ENCODE data around the gene EVI5. TPM values are rescaled to one million over a fixed set of nuclear protein-coding genes. Genes with fewer than 3 reads are reported as not detected.
A peak's percentile ranks its signal among the peaks of the same experiment; 100 is the strongest.

EVI5 gene
- total RNA-seq, 1 donor from 2014 or later: 80.4 TPM

- no peaks in the 10 kb centered on the region for H3K27me3 Mint-ChIP-seq (ENCODE audit: low read depth, unreplicated experiment)
- Histone ChIP-seq H3K27ac (ENCODE audit: low read depth, low read length) (no peak overlapping the region), H3K79me2 (ENCODE audit: insufficient read depth, low read length) (no peaks in the 10 kb centered on the region), H3K4me2 (ENCODE audit: low read length) (no peak overlapping the region), H3K9me3 (ENCODE audit: insufficient read depth, low read depth, low read length) (no peaks in the 10 kb centered on the region), H3K4me3 (ENCODE audit: insufficient read depth, low read depth, low read length) (no peak overlapping the region), H3K27me3 (ENCODE audit: insufficient read depth, low read length) (no peaks in the 10 kb centered on the region), H3K4me1 (ENCODE audit: insufficient read depth, low read length) (peaks cover 3% of the 10 kb centered on the region), H3K36me3 (ENCODE audit: insufficient read depth, low read length) (no peaks in the 10 kb centered on the region), H3K9ac (ENCODE audit: low read length) (no peak overlapping the region), H2AFZ (ENCODE audit: low read depth, low read length) (no peak overlapping the region), H4K20me1 (ENCODE audit: insufficient read depth, low read length) (no peaks in the 10 kb centered on the region)
- H3K9me3 Mint-ChIP-seq (ENCODE audit: unreplicated experiment): no peaks in the 10 kb centered on the region
- H3K4me1 Mint-ChIP-seq (ENCODE audit: low read depth, unreplicated experiment): no peaks in the 10 kb centered on the region
- FAIRE-seq: no peak
- no peak for TF ChIP-seq EZH2 (IDR thresholded peaks at IDR 0.05; ENCODE audit: insufficient read depth, low read length)
- no peak for TF ChIP-seq CTCF (IDR thresholded peaks at IDR 0.05; ENCODE audit: insufficient read depth, low read depth, low read length)
- H3K27ac Mint-ChIP-seq (ENCODE audit: unreplicated experiment): no peak overlapping the region
- peak overlapping the region; percentile 15 for H3K4me3 Mint-ChIP-seq (ENCODE audit: unreplicated experiment)
- no peak for DNase-seq (ENCODE audit: low read depth)
- no peaks in the 10 kb centered on the region for H3K36me3 Mint-ChIP-seq (ENCODE audit: low read depth, unreplicated experiment)
Measured at GRCh38 chr1:92791487-92792066, 6.7 kb upstream of the EVI5 start.

- no peak overlapping the region for H3K27ac Mint-ChIP-seq (ENCODE audit: unreplicated experiment)
Measured at GRCh38 chr1:92790867-92791266, 6.0 kb upstream of the EVI5 start.

More at GRCh38 chr1:92790867-92791266, 6.0 kb upstream of the EVI5 start:
- Histone ChIP-seq H3K36me3 (ENCODE audit: insufficient read depth, low read length) (no peaks in the 10 kb centered on the region), H3K79me2 (ENCODE audit: insufficient read depth, low read length) (no peaks in the 10 kb centered on the region), H3K27ac (ENCODE audit: low read depth, low read length) (no peak overlapping the region), H3K9ac (ENCODE audit: low read length) (no peak overlapping the region), H3K4me2 (ENCODE audit: low read length) (no peak overlapping the region), H3K27me3 (ENCODE audit: insufficient read depth, low read length) (no peaks in the 10 kb centered on the region), H2AFZ (ENCODE audit: low read depth, low read length) (no peak overlapping the region), H4K20me1 (ENCODE audit: insufficient read depth, low read length) (no peaks in the 10 kb centered on the region), H3K9me3 (ENCODE audit: insufficient read depth, low read depth, low read length) (no peaks in the 10 kb centered on the region), H3K4me3 (ENCODE audit: insufficient read depth, low read depth, low read length) (no peak overlapping the region), H3K4me1 (ENCODE audit: insufficient read depth, low read length) (peaks cover 3% of the 10 kb centered on the region)
- H3K4me1 Mint-ChIP-seq (ENCODE audit: low read depth, unreplicated experiment): no peaks in the 10 kb centered on the region
- no peak overlapping the region for H3K4me3 Mint-ChIP-seq (ENCODE audit: unreplicated experiment)
- DNase-seq (ENCODE audit: low read depth) (no peak), FAIRE-seq (no peak)
- no peaks in the 10 kb centered on the region for H3K36me3 Mint-ChIP-seq (ENCODE audit: low read depth, unreplicated experiment)
- TF ChIP-seq EZH2 (IDR thresholded peaks at IDR 0.05; ENCODE audit: insufficient read depth, low read length) (no peak), CTCF (IDR thresholded peaks at IDR 0.05; ENCODE audit: insufficient read depth, low read depth, low read length) (no peak)
- no peaks in the 10 kb centered on the region for H3K9me3 Mint-ChIP-seq (ENCODE audit: unreplicated experiment)
- H3K27me3 Mint-ChIP-seq (ENCODE audit: low read depth, unreplicated experiment): no peaks in the 10 kb centered on the region
